ENCODE measurements around the gene DQX1. TPM values are rescaled to one million over a fixed set of nuclear protein-coding genes. Genes with fewer than 3 reads are reported as not detected.

DQX1 gene
- total RNA-seq, 1 experiment from 2014 or later: 0.71 TPM

- no peak for DNase-seq (ENCODE audit: low spot score)
- H3K36me3 ChIP-seq (ENCODE audit: insufficient read depth, low read length, poor library complexity, severe bottlenecking): peaks cover 7% of the 10 kb centered on the region
- H3K4me1 ChIP-seq (ENCODE audit: insufficient read depth, low read length, poor library complexity, severe bottlenecking): peaks cover 5% of the 10 kb centered on the region
- no peak overlapping the region for H3K27ac ChIP-seq (ENCODE audit: low read depth, low read length, poor library complexity, severe bottlenecking)
- ChIA-PET POLR2A (ENCODE audit: low non-redundant PET) (no interaction called here), CTCF (no interaction called here)
- intact Hi-C loops (cut with micrococcal nuclease; ENCODE audit: unreplicated experiment): no loop called here
- H3K9me3 ChIP-seq (ENCODE audit: low read depth, low read length, poor library complexity, severe bottlenecking): no peaks in the 10 kb centered on the region
- no peak overlapping the region for H3K4me3 ChIP-seq (ENCODE audit: low read depth, low read length, poor library complexity, severe bottlenecking)
- TF ChIP-seq EZH2 (IDR thresholded peaks at IDR 0.05; ENCODE audit: borderline replicate concordance, low read depth, low read length, poor library complexity, severe bottlenecking) (no peak), CTCF (conservative IDR thresholded peaks at IDR 0.05; ENCODE audit: low read depth, low read length) (no peak)
- no TSS peak for BruUV-seq (replicated peaks)
- peaks cover 14% of the 10 kb centered on the region for H3K27me3 ChIP-seq (replicated peaks; ENCODE audit: insufficient read depth, low read depth, low read length, poor library complexity)
Observed at GRCh38 chr2:74551942-74552913, 26.2 kb upstream of the DQX1 start.

- DNase-seq (ENCODE audit: low spot score): no peak
- TF ChIP-seq EZH2 (IDR thresholded peaks at IDR 0.05; ENCODE audit: borderline replicate concordance, low read depth, low read length, poor library complexity, severe bottlenecking) (no peak), CTCF (conservative IDR thresholded peaks at IDR 0.05; ENCODE audit: low read depth, low read length) (no peak)
- ChIA-PET CTCF (no interaction called here), POLR2A (ENCODE audit: low non-redundant PET) (no interaction called here)
- Histone ChIP-seq H3K27ac (ENCODE audit: low read depth, low read length, poor library complexity, severe bottlenecking) (no peak overlapping the region), H3K4me1 (ENCODE audit: insufficient read depth, low read length, poor library complexity, severe bottlenecking) (peaks cover 5% of the 10 kb centered on the region), H3K9me3 (ENCODE audit: low read depth, low read length, poor library complexity, severe bottlenecking) (no peaks in the 10 kb centered on the region), H3K27me3 (replicated peaks; ENCODE audit: insufficient read depth, low read depth, low read length, poor library complexity) (peaks cover 14% of the 10 kb centered on the region), H3K36me3 (ENCODE audit: insufficient read depth, low read length, poor library complexity, severe bottlenecking) (peaks cover 3% of the 10 kb centered on the region), H3K4me3 (ENCODE audit: low read depth, low read length, poor library complexity, severe bottlenecking) (no peak overlapping the region)
- intact Hi-C loops (cut with micrococcal nuclease; ENCODE audit: unreplicated experiment): no loop called here
- BruUV-seq (replicated peaks): no TSS peak
Observed at GRCh38 chr2:74551530-74551929, 25.5 kb upstream of the DQX1 start.

GRCh38 chr2:74550231-74550630 lies 24.2 kb upstream of the DQX1 start:
- Histone ChIP-seq H3K27me3 (replicated peaks; ENCODE audit: insufficient read depth, low read depth, low read length, poor library complexity) (peaks cover 14% of the 10 kb centered on the region), H3K9me3 (ENCODE audit: low read depth, low read length, poor library complexity, severe bottlenecking) (no peaks in the 10 kb centered on the region), H3K4me1 (ENCODE audit: insufficient read depth, low read length, poor library complexity, severe bottlenecking) (peaks cover 5% of the 10 kb centered on the region), H3K4me3 (ENCODE audit: low read depth, low read length, poor library complexity, severe bottlenecking) (no peak overlapping the region), H3K36me3 (ENCODE audit: insufficient read depth, low read length, poor library complexity, severe bottlenecking) (no peaks in the 10 kb centered on the region), H3K27ac (ENCODE audit: low read depth, low read length, poor library complexity, severe bottlenecking) (no peak overlapping the region)
- ChIA-PET POLR2A (ENCODE audit: low non-redundant PET) (no interaction called here), CTCF (no interaction called here)
- no peak for DNase-seq (ENCODE audit: low spot score)
- TF ChIP-seq CTCF (conservative IDR thresholded peaks at IDR 0.05; ENCODE audit: low read depth, low read length) (no peak), EZH2 (IDR thresholded peaks at IDR 0.05; ENCODE audit: borderline replicate concordance, low read depth, low read length, poor library complexity, severe bottlenecking) (no peak)
- BruUV-seq (replicated peaks): no TSS peak
- intact Hi-C loops (cut with micrococcal nuclease; ENCODE audit: unreplicated experiment): no loop called here
